ENCODE measurements around the gene CCN5.

GRCh38 chr20:44706301-44707017 is 8.7 kb upstream of the CCN5 start:
- TF ChIP-seq MEIS1 (CRISPR knock-in tag; IDR thresholded peaks at IDR 0.05; ENCODE audit: borderline replicate concordance) (no peak), POLR2A (IDR thresholded peaks at IDR 0.05; ENCODE audit: insufficient read depth in 1 of 2, low read depth in 2 of 2, low read length in 2 of 2) (no peak), CTCF (CRISPR knock-in tag; IDR thresholded peaks at IDR 0.05) (no peak), ZNF138 (CRISPR knock-in tag; IDR thresholded peaks at IDR 0.05; ENCODE audit: low read depth) (no peak), FOXP4 (CRISPR knock-in tag; IDR thresholded peaks at IDR 0.05) (no peak), ZNF616 (CRISPR knock-in tag; IDR thresholded peaks at IDR 0.05; ENCODE audit: low read depth) (no peak), KDM1A (CRISPR knock-in tag; IDR thresholded peaks at IDR 0.05) (no peak), CCAR2 (optimal IDR thresholded peaks at IDR 0.05; ENCODE audit: low read depth, low read length) (no peak), SMAD1 (CRISPR knock-in tag; IDR thresholded peaks at IDR 0.05; ENCODE audit: borderline replicate concordance, low read depth) (no peak)
